Neural cell (in vitro differentiated cells): Measurements from ENCODE around the gene SETD2. TPM values are rescaled to one million over a fixed set of nuclear protein-coding genes. Genes with fewer than 3 reads are reported as not detected.

ENCODE experiments used
- H2AFZ ChIP-seq: fragments of 200-600, 300-800 bp; sonication (generic), shearing (Covaris generic); 2 replicates; pipeline ENCODE4 v1.6.0; 2014; ENCODE audit warnings: low read depth, mild to moderate bottlenecking, antibody characterized with exemption, low read length, moderate library complexity
- H3F3A ChIP-seq: fragments of 200-600 bp; shearing (Covaris generic); 2 replicates; pipeline ENCODE4 v1.6.1; 2016; ENCODE audit warnings: mild to moderate bottlenecking, moderate library complexity, mixed read lengths, antibody characterized with exemption, low read length; ENCODE audit not compliant: insufficient read depth, poor library complexity, severe bottlenecking
- H3K27ac ChIP-seq: fragments of 200-600, 300-800 bp; sonication (generic), shearing (Covaris generic); 2 replicates; pipeline ENCODE4 v1.5.1; 2014; ENCODE audit warnings: mild to moderate bottlenecking, low read length, moderate library complexity
- H3K27me3 ChIP-seq: fragments of 300-800, 200-600 bp; sonication (generic), shearing (Covaris generic); 2 replicates; pipeline ENCODE4 v1.6.0; 2014; ENCODE audit warnings: mild to moderate bottlenecking, low read depth, low read length, moderate library complexity; ENCODE audit not compliant: insufficient read depth
- H3K36me3 ChIP-seq: fragments of 300-800, 200-600 bp; sonication (generic), shearing (Covaris generic); 2 replicates; pipeline ENCODE4 v1.5.1; 2014; ENCODE audit warnings: mild to moderate bottlenecking, antibody characterized with exemption, low read length, moderate library complexity; ENCODE audit not compliant: insufficient read depth
- H3K4me2 ChIP-seq: fragments of 300-800, 200-600 bp; sonication (generic), shearing (Covaris generic); 2 replicates; pipeline ENCODE4 v1.6.0; 2014; ENCODE audit warnings: mild to moderate bottlenecking, low read length
- H3K4me3 ChIP-seq: fragments of 300-800, 200-600 bp; sonication (generic), shearing (Covaris generic); 2 replicates; pipeline ENCODE4 v1.5.1; 2014; ENCODE audit warnings: mild to moderate bottlenecking, low read length, moderate library complexity
- H3K79me2 ChIP-seq: fragments of 200-600 bp; shearing (Covaris generic); replicated peaks from 2 replicates; pipeline ENCODE4 v1.6.0; 2014; ENCODE audit warnings: mild to moderate bottlenecking, low read length, moderate library complexity; ENCODE audit not compliant: insufficient read depth
- H3K9ac ChIP-seq: fragments of 300-800, 200-600 bp; sonication (generic), shearing (Covaris generic); 2 replicates; pipeline ENCODE4 v1.6.1; 2016; ENCODE audit warnings: mild to moderate bottlenecking, low read length, mixed read lengths
- H3K9me2 ChIP-seq: fragments of 200-600 bp; shearing (Covaris generic); 2 replicates; pipeline ENCODE4 v1.6.1; 2016; ENCODE audit warnings: mild to moderate bottlenecking, low read length, mixed read lengths; ENCODE audit not compliant: insufficient read depth
- H3K9me3 ChIP-seq: fragments of 200-600, 300-800 bp; sonication (generic), shearing (Covaris generic); 2 replicates; pipeline ENCODE4 v1.6.1; 2016; ENCODE audit warnings: mild to moderate bottlenecking, mixed run types, low read length, moderate library complexity, mixed read lengths
- H4K20me1 ChIP-seq: fragments of 200-600 bp; shearing (Covaris generic); 2 replicates; pipeline ENCODE4 v1.6.1; 2016; ENCODE audit warnings: mild to moderate bottlenecking, mixed run types; ENCODE audit not compliant: insufficient read depth
- CTCF ChIP-seq: fragments of 450-650 bp; IDR thresholded peaks from 2 replicates; pipeline ENCODE4 v1.5.1; 2014; ENCODE audit warnings: antibody characterized with exemption, mild to moderate bottlenecking, moderate library complexity; ENCODE audit not compliant: poor library complexity, severe bottlenecking
- EP300 ChIP-seq: fragments of 450-650 bp; conservative IDR thresholded peaks from 2 replicates; pipeline ENCODE4 v1.6.1; 2014; ENCODE audit warnings: antibody characterized with exemption, mild to moderate bottlenecking, moderate library complexity; ENCODE audit not compliant: poor library complexity, severe bottlenecking
- EZH2 ChIP-seq: fragments of 200-600, 300-800 bp; shearing (Covaris generic), sonication (generic); IDR thresholded peaks from 2 replicates; pipeline ENCODE4 v1.6.1; 2014; ENCODE audit warnings: antibody characterized with exemption, low read length, borderline replicate concordance, mild to moderate bottlenecking; ENCODE audit not compliant: insufficient read depth, poor library complexity, severe bottlenecking
- MXI1 ChIP-seq: fragments of 450-650 bp; conservative IDR thresholded peaks from 2 replicates; pipeline ENCODE4 v1.6.1; 2014; ENCODE audit warnings: antibody characterized with exemption, mild to moderate bottlenecking; ENCODE audit not compliant: poor library complexity, severe bottlenecking
- POLR2AphosphoS5 ChIP-seq: IDR thresholded peaks from 2 replicates; pipeline ENCODE4 v1.6.1; 2012
- RAD21 ChIP-seq: fragments of 450-650 bp; conservative IDR thresholded peaks from 2 replicates; pipeline ENCODE4 v1.6.1; 2014; ENCODE audit warnings: antibody characterized with exemption, mild to moderate bottlenecking, moderate library complexity
- REST ChIP-seq: IDR thresholded peaks from 2 replicates; pipeline ENCODE4 v1.6.1; 2012; ENCODE audit warnings: borderline replicate concordance
- SMC3 ChIP-seq: fragments of 450-650 bp; conservative IDR thresholded peaks from 2 replicates; pipeline ENCODE4 v1.6.1; 2014; ENCODE audit warnings: antibody characterized with exemption, mild to moderate bottlenecking, moderate library complexity; ENCODE audit not compliant: poor library complexity
- TAF1 ChIP-seq: IDR thresholded peaks from 2 replicates; pipeline ENCODE4 v1.6.1; 2012; ENCODE audit warnings: low read depth
- polyA plus RNA-seq: library from polyadenylated mRNA; depleted of rRNA; stranded (reverse); fragments of >200 nt; gene quantifications from 2 replicates; pipeline ENCODE4 v1.2.3, GENCODE V29; 2014

Gene SETD2
- polyA plus RNA-seq, 1 donor from 2014 or later: 18.4 TPM

- Histone ChIP-seq H3K4me2 (no peak overlapping the region), H3K9me2 (no peaks in the 10 kb centered on the region), H3K4me3 (no peak overlapping the region), H3K36me3 (no peaks in the 10 kb centered on the region), H3K27ac (no peak overlapping the region), H3K27me3 (no peaks in the 10 kb centered on the region), H4K20me1 (no peaks in the 10 kb centered on the region), H2AFZ (no peak overlapping the region), H3F3A (no peaks in the 10 kb centered on the region), H3K79me2 (no peaks in the 10 kb centered on the region), H3K9ac (no peak overlapping the region), H3K9me3 (no peaks in the 10 kb centered on the region)
- TF ChIP-seq RAD21: no peak
- no peak for TF ChIP-seq TAF1
- no peak for TF ChIP-seq MXI1
- TF ChIP-seq CTCF: no peak
- no peak for TF ChIP-seq EZH2
- TF ChIP-seq EP300: no peak
- no peak for TF ChIP-seq POLR2AphosphoS5
- TF ChIP-seq SMC3: no peak
- TF ChIP-seq REST: no peak
Observed at GRCh38 chr3:47194994-47195393, 31.1 kb upstream of the SETD2 start.

GRCh38 chr3:47193871-47194859, 30.3 kb upstream of the SETD2 start:
- Histone ChIP-seq H3K4me3 (no peak overlapping the region), H3K36me3 (no peaks in the 10 kb centered on the region), H3K9ac (no peak overlapping the region), H3K9me2 (no peaks in the 10 kb centered on the region), H3K79me2 (no peaks in the 10 kb centered on the region), H3K27me3 (no peaks in the 10 kb centered on the region), H4K20me1 (no peaks in the 10 kb centered on the region), H3K27ac (no peak overlapping the region), H3K4me2 (no peak overlapping the region), H3F3A (no peaks in the 10 kb centered on the region), H3K9me3 (no peaks in the 10 kb centered on the region), H2AFZ (no peak overlapping the region)
- TF ChIP-seq EP300 (no peak), MXI1 (no peak), SMC3 (no peak), POLR2AphosphoS5 (no peak), CTCF (no peak)
